CD4-positive, alpha-beta memory T cell (primary cell): ENCODE results near the gene CHPT1. TPM values are rescaled to one million over a fixed set of nuclear protein-coding genes. Genes with fewer than 3 reads are reported as not detected.
"Not testable (repeated sequence)": the region's sequence is repeated elsewhere in the genome, so short reads cannot be mapped to it uniquely, and the experiment has no call there.

Source experiments
- CTCF ChIA-PET: fragments of 350-600 bp; sonication (Branson Sonifier 250); formaldehyde crosslinking; loops from one replicate; lab custom pipeline; 2021; ENCODE audit warnings: inconsistent platforms; ENCODE audit not compliant: partially characterized antibody; lab: Charles Lee
- POLR2A ChIA-PET: fragments of 350-600 bp; sonication (Branson Sonifier 250); formaldehyde crosslinking; loops from one replicate; lab custom pipeline; 2021; ENCODE audit not compliant: partially characterized antibody; lab: Charles Lee
- DNase-seq, 5 donors: peaks; one replicate each; pipeline versions ENCODE4 v3.0.0 to v3.0.0-alpha.2; 2020 to 2022; ENCODE audit warnings: mixed read lengths in 1 of 5
- H3K27ac ChIP-seq: one replicate; pipeline ENCODE4 v1.7.0; 2013; ENCODE audit warnings: low read depth, low read length
- H3K27me3 ChIP-seq: 2 replicates; pipeline ENCODE4 v1.7.0; 2013; ENCODE audit warnings: mild to moderate bottlenecking, low read length, moderate library complexity; ENCODE audit not compliant: insufficient read depth
- H3K36me3 ChIP-seq: 2 replicates; pipeline ENCODE4 v1.7.0; 2013; ENCODE audit warnings: mild to moderate bottlenecking, low read length, moderate library complexity; ENCODE audit not compliant: insufficient read depth
- H3K4me1 ChIP-seq: 2 replicates; pipeline ENCODE4 v1.7.0; 2013; ENCODE audit warnings: mild to moderate bottlenecking, low read length, moderate library complexity; ENCODE audit not compliant: insufficient read depth
- H3K4me3 ChIP-seq, 2 donors: one replicate each; pipeline ENCODE4 v1.7.0; 2013; ENCODE audit warnings: low read length in 2 of 2, mild to moderate bottlenecking in 1 of 2
- H3K9me3 ChIP-seq, 2 donors: one replicate each; pipeline ENCODE4 v1.7.0; 2013; ENCODE audit warnings: low read length in 2 of 2, control low read depth in 1 of 2; ENCODE audit not compliant: control insufficient read depth in 1 of 2
- H3K27ac Mint-ChIP-seq, 7 donors: one replicate each; pipeline ENCODE4 v1.8.0; 2020 to 2021; ENCODE audit warnings: mixed read lengths in 7 of 7, mild to moderate bottlenecking in 6 of 7, inconsistent platforms in 3 of 7, moderate library complexity in 3 of 7
- H3K27me3 Mint-ChIP-seq, 2 donors: one replicate each; pipeline ENCODE4 v1.8.0; 2020 to 2021; ENCODE audit warnings: mixed read lengths in 2 of 2
- H3K36me3 Mint-ChIP-seq, 2 donors: one replicate each; pipeline ENCODE4 v1.8.0; 2020 to 2021; ENCODE audit warnings: mixed read lengths in 2 of 2, inconsistent platforms in 1 of 2, mild to moderate bottlenecking in 1 of 2
- H3K4me1 Mint-ChIP-seq, 4 donors: one replicate each; pipeline ENCODE4 v1.8.0; 2020 to 2021; ENCODE audit warnings: mixed read lengths in 4 of 4, mild to moderate bottlenecking in 1 of 4
- H3K4me3 Mint-ChIP-seq, 8 donors: one replicate each; pipeline ENCODE4 v1.8.0; 2020 to 2021; ENCODE audit warnings: mixed read lengths in 8 of 8, mild to moderate bottlenecking in 7 of 8, moderate library complexity in 6 of 8, inconsistent platforms in 3 of 8
- H3K9me3 Mint-ChIP-seq, 8 donors: one replicate each; pipeline ENCODE4 v1.8.0; 2020 to 2021; ENCODE audit warnings: mixed read lengths in 8 of 8, mild to moderate bottlenecking in 5 of 8, inconsistent platforms in 3 of 8, moderate library complexity in 1 of 8
- intact Hi-C: fragments of 100-400 bp; cut with micrococcal nuclease; formaldehyde crosslinking; loops from one replicate; pipeline ENCODE4 v1.15.1; 2023
- polyA plus RNA-seq, 2 donors: library from polyadenylated mRNA; unstranded; fragments of 300-500 nt; fragmentation: Illumina TruSeq; gene quantifications; one replicate each; pipeline ENCODE4 v1.2.3, GENCODE V29; 2021
- total RNA-seq, 2 experiments: library from RNA; stranded (reverse); gene quantifications; one replicate each; pipeline ENCODE4 v1.2.3, GENCODE V29; 2021

CHPT1 gene
- total and polyA plus RNA-seq, 4 experiments from 2014 or later, result 12.6 to 24.3 (median 18.4) TPM

DNA sequence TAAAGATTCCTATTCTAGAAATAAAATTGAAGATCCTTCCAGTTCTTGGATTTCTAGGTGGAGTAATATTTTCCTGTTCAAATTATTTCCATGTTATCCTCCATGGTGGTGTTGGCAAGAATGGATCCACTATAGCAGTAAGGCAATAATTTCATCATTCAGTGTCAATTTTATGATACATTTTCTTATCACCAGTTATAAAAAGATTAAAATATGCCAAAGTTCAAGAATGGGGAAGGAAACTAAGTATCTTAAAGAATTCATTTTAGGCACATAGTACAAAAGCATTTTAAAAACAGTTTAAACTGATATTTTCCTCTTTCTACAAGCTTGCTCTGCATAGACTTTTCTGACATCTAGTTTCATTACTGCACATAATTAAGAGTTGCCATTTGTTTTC, 22.7 kb downstream of the CHPT1 start:
- H3K9me3 Mint-ChIP-seq, result no peaks in the 10 kb centered on the region
- H3K9me3 ChIP-seq, result no peaks in the 10 kb centered on the region
- intact Hi-C loops, result no loop called here
- no peaks in the 10 kb centered on the region for H3K36me3 ChIP-seq
- no peak overlapping the region for H3K4me3 Mint-ChIP-seq
- peaks cover 3% of the 10 kb centered on the region in 2 donors for H3K36me3 Mint-ChIP-seq
- peaks cover 0 to 3% (median 0%) of the 10 kb centered on the region in 4 donors for H3K4me1 Mint-ChIP-seq
- H3K27ac Mint-ChIP-seq, result no peak overlapping the region
- H3K27me3 ChIP-seq, result no peaks in the 10 kb centered on the region
- ChIA-PET CTCF (interaction anchor here (1.6 kb wide), 1 partner anchor 40 kb away, joined by 3 read pairs; no protein-coding TSS in a partner anchor), POLR2A (no interaction called here)
- no peaks in the 10 kb centered on the region for H3K27me3 Mint-ChIP-seq
- H3K4me3 ChIP-seq, result no peak overlapping the region
- no peaks in the 10 kb centered on the region for H3K4me1 ChIP-seq
- no peak for DNase-seq
- H3K27ac ChIP-seq, result no peak overlapping the region

DNA sequence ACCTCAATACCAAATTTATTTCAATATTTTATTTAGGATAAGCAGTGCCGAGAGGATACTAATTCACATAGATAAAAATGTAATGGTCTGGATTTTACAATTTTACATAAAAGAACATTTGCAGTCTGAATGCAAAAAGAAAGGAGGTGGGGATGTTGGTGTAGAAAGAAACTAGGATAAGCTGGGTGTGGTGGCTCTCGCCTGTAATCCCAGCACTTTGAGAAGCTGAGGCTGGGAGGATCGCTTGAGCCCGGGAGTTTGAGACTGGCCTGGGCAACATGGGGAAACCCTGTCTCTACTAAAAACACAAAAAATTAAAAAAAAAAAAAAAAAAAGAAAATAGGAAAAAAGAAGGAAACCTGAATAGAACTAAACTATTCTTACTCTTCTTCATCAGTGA, 25.0 kb downstream of the CHPT1 start:
- CTCF ChIA-PET, result interaction anchor here (1.7 kb wide), 1 partner anchor 51 kb away, joined by 4 read pairs; no protein-coding TSS in a partner anchor
- intact Hi-C loops, result no loop called here
- no peaks in the 10 kb centered on the region for H3K9me3 Mint-ChIP-seq

DNA sequence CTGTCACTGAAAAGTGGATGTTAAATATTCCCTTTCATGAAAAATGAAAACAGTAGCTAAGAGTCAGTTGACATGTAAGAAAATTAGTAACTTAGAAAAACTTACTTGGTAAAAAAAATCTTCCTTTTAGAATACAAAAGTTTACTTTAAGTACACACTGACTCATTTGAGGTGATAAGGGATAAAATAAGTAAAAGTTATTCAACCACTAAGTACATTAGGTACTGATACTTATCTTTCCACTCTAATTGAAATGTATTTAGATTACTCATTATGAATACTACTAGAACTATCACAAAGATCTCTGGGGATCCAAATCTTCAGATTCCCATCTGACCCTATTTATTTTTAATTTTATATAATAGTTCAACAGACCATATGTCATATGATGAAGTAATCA, 29.7 kb downstream of the CHPT1 start:
- intact Hi-C loops, result no loop called here
- DNase-seq, result no peak

More for the DNA sequence above, 25.0 kb downstream of the CHPT1 start:
- no peaks in the 10 kb centered on the region for H3K27me3 Mint-ChIP-seq
- no peak overlapping the region for H3K27ac Mint-ChIP-seq
- Histone ChIP-seq H3K27me3 (no peaks in the 10 kb centered on the region), H3K4me1 (no peaks in the 10 kb centered on the region), H3K27ac (no peak overlapping the region), H3K4me3 (no peak overlapping the region), H3K36me3 (no peaks in the 10 kb centered on the region), H3K9me3 (no peaks in the 10 kb centered on the region)
- H3K4me3 Mint-ChIP-seq, result no peak overlapping the region
- no peak for DNase-seq
- H3K36me3 Mint-ChIP-seq, result peaks cover 3 to 9% of the 10 kb centered on the region in 2 donors
- POLR2A ChIA-PET, result no interaction called here
- H3K4me1 Mint-ChIP-seq, result peaks cover 0 to 7% (median 0%) of the 10 kb centered on the region in 4 donors

DNA sequence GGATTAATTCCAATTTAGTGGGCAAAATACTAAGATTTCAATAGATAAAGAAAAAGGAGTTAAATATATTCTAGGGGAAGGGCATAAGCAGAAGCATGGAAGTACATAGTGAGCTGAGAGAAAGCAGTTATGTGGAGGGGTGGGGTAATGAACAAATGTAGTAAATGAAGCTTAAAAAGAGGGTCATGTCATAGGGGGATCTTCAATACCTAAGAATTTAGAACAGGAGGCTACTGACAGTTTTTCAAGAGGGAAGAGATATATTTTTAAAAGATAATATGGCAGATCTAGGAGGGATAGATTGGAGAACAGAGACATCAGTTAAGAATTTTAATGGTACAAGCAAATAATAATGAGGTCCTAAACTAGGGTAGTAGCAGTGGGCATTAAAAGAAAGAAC, 32.4 kb downstream of the CHPT1 start:
- Mint-ChIP-seq H3K4me3 (no peak overlapping the region), H3K9me3 (peaks cover 0 to 2% (median 0%) of the 10 kb centered on the region in 8 donors), H3K27me3 (no peaks in the 10 kb centered on the region), H3K4me1 (peaks cover 0 to 3% (median 0%) of the 10 kb centered on the region in 4 donors), H3K36me3 (peaks cover 17 to 24% of the 10 kb centered on the region in 2 donors), H3K27ac (peak overlapping the region in 1 of 7 donors; percentile 44)
- POLR2A ChIA-PET, result no interaction called here
- no peak for DNase-seq
- Histone ChIP-seq H3K27me3 (no peaks in the 10 kb centered on the region), H3K9me3 (no peaks in the 10 kb centered on the region), H3K4me3 (no peak overlapping the region), H3K27ac (no peak overlapping the region), H3K4me1 (no peaks in the 10 kb centered on the region), H3K36me3 (no peaks in the 10 kb centered on the region)
- CTCF ChIA-PET, result no interaction called here
- intact Hi-C loops, result no loop called here

More for the DNA sequence above, 29.7 kb downstream of the CHPT1 start:
- no peaks in the 10 kb centered on the region for H3K4me1 ChIP-seq
- Mint-ChIP-seq H3K27me3 (no peaks in the 10 kb centered on the region), H3K4me1 (peaks cover 0 to 3% (median 0%) of the 10 kb centered on the region in 4 donors), H3K27ac (no peak overlapping the region), H3K4me3 (no peak overlapping the region), H3K9me3 (no peaks in the 10 kb centered on the region), H3K36me3 (peaks cover 14 to 18% of the 10 kb centered on the region in 2 donors)
- no peaks in the 10 kb centered on the region for H3K36me3 ChIP-seq
- CTCF ChIA-PET, result no interaction called here
- POLR2A ChIA-PET, result no interaction called here
- H3K4me3 ChIP-seq, result no peak overlapping the region
- no peaks in the 10 kb centered on the region for H3K27me3 ChIP-seq
- H3K9me3 ChIP-seq, result no peaks in the 10 kb centered on the region
- no peak overlapping the region for H3K27ac ChIP-seq

DNA sequence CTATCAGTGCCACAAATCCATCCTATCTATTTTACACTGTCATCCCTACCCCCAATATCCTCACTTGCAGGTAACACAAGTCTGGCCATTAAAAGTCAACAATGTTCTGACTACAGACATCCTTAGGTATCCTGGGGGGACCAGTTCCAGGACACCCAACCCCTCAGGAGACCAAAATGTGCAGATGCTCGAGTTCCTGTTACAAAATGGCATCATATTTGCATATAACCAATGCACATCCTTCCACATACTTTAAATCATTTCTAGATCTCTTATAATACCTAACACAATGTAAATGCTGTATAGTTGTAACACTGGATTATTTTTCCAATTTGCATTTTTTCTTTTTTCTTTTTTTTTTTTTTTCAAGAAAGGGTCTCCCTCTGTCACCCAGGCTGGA, 34.9 kb downstream of the CHPT1 start:
- POLR2A ChIA-PET, result no interaction called here

DNA sequence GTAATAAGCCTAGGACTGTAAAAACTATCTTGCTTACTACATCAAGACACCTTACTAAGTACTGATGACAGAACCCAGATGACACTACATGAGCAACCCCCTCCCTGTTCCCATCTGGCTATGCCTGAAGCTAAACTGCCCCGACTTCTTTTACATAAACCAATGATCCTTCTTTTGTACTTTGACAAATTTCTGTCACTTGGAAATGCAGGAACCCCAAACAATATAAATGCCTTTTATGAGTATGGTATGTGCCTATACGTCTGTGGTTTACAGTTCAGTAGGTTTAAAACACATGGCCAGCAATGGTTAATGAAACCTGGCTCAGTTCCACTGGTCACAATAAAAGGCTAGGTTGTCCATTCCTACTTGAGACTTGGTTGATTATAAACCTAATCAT, 35.7 kb downstream of the CHPT1 start:
- Mint-ChIP-seq H3K36me3 (peaks cover 17 to 29% of the 10 kb centered on the region in 2 donors), H3K9me3 (peaks cover 0 to 2% (median 0%) of the 10 kb centered on the region in 8 donors), H3K4me3 (no peak overlapping the region), H3K4me1 (no peaks in the 10 kb centered on the region), H3K27me3 (no peaks in the 10 kb centered on the region), H3K27ac (peak overlapping the region in 1 of 7 donors; percentile 3)
- intact Hi-C loops, result no loop called here
- H3K4me3 ChIP-seq, result no peak overlapping the region
- H3K4me1 ChIP-seq, result no peaks in the 10 kb centered on the region
- ChIA-PET POLR2A (no interaction called here), CTCF (interaction anchor here (0.8 kb wide), 1 partner anchor 18 kb away, joined by 3 read pairs; no protein-coding TSS in a partner anchor)
- DNase-seq, result no peak
- H3K27ac ChIP-seq, result no peak overlapping the region
- H3K36me3 ChIP-seq, result no peaks in the 10 kb centered on the region
- no peaks in the 10 kb centered on the region for H3K27me3 ChIP-seq
- H3K9me3 ChIP-seq, result no peaks in the 10 kb centered on the region

More for the DNA sequence above, 34.9 kb downstream of the CHPT1 start:
- no peaks in the 10 kb centered on the region for H3K27me3 ChIP-seq
- CTCF ChIA-PET, result no interaction called here
- H3K36me3 Mint-ChIP-seq, result peaks cover 11 to 25% of the 10 kb centered on the region in 2 donors
- no peaks in the 10 kb centered on the region for H3K4me1 Mint-ChIP-seq
- no peak overlapping the region for H3K4me3 ChIP-seq
- H3K9me3 Mint-ChIP-seq, result peaks cover 0 to 2% (median 0%) of the 10 kb centered on the region in 8 donors
- no peak overlapping the region for H3K27ac ChIP-seq
- no peak for DNase-seq
- H3K27ac Mint-ChIP-seq, result peak overlapping the region in 1 of 7 donors; percentile 20
- no peak overlapping the region for H3K4me3 Mint-ChIP-seq
- no peaks in the 10 kb centered on the region for H3K36me3 ChIP-seq
- no peaks in the 10 kb centered on the region for H3K27me3 Mint-ChIP-seq
- no peaks in the 10 kb centered on the region for H3K9me3 ChIP-seq
- intact Hi-C loops, result no loop called here
- H3K4me1 ChIP-seq, result no peaks in the 10 kb centered on the region

DNA sequence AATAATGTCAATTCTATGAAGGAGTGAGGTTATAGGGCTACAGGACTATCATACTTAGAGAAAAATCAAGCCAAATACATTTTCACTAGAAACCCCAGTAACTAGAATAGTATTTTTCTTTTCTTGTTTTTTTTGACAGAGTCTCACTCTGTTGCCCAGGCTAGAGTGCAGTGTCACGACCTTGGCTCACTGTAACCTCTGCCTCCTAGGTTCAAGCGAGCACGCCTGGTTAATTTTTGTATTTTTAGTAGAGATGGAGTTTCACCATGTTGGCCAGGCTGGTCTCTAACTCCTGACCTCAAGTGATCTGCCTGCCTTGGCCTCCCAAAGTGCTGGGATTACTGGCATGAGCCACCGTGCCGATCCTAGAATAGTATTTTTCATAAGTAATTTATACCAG, 37.0 kb downstream of the CHPT1 start:
- H3K36me3 ChIP-seq, H3K27ac ChIP-seq, intact Hi-C loops, H3K27me3 ChIP-seq, H3K4me1 Mint-ChIP-seq, H3K27ac Mint-ChIP-seq, H3K4me3 Mint-ChIP-seq, POLR2A ChIA-PET, H3K9me3 ChIP-seq, H3K27me3 Mint-ChIP-seq, H3K4me1 ChIP-seq, CTCF ChIA-PET, H3K9me3 Mint-ChIP-seq, DNase-seq, H3K4me3 ChIP-seq: not testable (repeated sequence)
- H3K36me3 Mint-ChIP-seq, result peaks cover 13 to 20% of the 10 kb centered on the region in 2 donors
